HG03175 (cell line): ENCODE results near the gene SMYD3.

Experiments used
- ATAC-seq: cut with Tn5 transposase; IDR thresholded peaks from one replicate; pipeline ENCODE4 v1.9.1; 2021; ENCODE audit warnings: mild to moderate bottlenecking, moderate library complexity; ENCODE audit not compliant: unreplicated experiment

The SMYD3 gene

DNA sequence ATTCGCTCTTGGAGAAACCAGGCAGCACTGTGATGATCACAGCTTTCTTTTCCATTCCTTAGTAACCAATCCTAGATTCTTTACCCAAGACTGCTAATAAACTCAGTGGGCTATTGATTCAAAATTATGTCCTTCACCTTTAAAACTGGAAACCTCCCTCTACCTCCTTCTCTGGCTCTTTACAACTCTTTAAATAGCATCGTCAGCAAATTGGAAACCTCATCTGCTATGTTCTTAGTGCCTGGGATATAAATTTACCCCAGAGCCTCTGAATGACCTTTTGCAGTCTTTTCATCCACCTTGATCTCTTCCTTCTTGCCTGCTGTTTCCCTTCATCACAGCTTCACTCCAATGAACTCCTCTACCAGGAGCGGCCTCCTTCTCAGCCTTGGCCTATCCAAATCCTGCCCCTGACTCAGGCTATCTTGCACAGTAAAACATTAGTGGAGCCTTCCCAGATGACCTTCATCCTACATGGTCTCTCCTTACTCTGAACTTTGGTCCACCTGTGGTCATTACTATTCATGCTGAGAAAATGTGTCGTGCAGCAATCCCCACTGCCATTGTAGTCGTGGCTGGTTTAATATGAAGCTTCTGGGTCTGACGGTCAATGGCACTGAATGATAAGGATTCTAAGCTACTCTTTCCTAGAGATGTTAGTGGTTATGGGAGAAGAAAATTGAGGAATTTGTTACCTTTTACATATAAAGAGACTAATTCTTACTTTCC, 644.1 kb downstream of the SMYD3 start:
- no peak for ATAC-seq

DNA sequence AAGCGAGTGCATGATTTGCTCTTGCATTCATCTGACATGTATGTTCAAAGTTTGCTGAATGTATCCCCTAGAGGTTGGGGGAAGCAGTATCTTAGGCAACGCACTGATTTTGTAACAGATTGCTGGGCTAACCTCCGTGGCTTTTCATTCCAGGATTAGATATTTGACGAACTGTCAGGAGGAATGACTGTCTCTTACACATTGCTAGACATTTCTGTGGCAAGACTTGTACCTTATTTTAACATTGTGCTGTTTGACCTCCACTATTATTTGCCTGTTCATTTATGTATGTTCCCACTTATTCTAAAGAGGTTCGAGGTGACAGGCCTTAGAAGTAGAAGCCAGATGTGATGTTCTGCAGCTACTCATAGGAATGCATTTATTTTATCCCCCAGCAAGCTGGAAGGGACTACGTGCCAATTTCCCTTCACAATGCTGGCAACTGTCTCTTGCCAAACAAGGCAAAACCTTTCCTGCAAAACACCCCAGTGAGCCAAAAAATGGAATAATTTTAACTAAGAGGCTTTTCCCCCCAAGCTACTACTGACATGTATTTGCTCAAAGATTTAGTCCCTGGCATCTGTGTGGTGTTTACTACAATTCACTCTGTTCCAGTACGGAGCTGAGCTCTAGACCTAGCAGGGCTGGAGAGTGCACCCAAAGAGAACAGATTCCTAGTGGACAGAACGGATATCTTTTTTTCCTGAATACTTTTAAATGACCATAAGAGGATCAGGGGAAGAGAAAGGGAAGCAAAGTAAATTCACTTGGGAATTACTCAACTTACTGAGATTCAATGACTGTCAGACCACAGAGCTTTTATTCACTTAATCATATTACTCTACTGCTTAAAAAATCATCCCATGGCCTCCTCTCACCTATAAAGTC, 646.2 kb downstream of the SMYD3 start:
- ATAC-seq, result no peak

DNA sequence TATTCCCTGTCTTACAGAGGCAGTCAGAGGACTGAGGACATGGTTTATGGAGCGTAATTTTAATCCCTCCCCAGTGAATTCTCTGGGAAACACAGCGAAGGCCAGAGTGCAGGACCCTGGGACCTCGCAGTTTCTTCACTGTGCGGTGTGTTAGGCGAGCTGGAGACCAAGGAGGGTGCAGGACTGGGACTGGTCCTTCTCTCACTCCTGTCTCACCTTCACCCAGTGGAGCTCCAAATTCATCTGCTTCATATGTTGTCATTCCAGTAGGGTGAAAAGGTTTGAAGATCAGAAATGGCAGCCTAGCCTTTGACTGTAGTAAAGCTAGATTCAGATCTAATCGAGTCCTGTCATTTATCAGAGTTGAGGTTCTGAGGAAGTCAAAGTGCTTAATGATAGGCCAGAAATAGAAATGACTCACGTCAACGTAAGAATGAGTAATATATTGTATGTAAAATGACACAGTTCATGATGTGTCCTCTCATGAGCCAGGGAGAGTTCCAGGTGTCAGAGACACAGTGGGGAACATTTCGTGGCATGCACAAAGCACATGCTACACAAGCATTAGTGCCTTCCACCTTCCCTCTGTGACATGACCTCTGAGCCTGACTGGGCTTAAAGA, 647.5 kb downstream of the SMYD3 start:
- no peak for ATAC-seq

DNA sequence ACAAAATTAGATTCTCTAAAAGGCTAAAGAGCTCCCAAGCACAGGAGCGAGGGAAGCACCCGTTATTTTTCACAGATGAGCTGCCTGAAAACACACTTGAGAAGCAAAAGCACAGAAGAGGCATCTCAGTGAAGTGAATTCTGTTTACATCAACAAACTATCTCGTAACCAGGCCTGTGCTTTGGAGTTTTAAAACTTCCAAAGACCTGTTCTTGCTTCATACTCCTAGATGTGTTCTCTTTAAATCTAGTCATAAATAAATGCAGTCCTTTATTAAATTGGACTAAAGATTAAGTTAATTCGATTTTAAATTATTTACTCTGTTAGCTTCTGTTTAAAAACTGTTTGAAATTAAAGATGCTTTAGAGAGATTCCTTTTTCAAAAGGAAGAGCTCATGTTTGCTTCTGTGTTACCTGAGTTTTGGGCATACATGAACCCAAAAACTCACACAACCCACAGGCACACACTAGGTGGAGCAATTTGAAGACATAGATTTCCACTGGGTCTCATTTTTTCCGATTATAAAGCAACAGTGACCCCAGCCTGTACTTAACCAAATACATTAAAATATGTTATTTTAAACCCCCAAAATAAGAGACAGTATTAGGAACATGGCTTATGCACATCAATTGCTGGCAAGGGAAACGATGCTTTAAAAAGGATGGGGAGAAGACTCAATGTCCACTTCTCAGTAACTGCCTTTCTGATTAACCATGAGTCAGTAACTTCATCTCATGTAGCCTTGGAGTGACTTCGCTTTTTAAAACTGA, 648.2 kb downstream of the SMYD3 start:
- no peak for ATAC-seq

DNA sequence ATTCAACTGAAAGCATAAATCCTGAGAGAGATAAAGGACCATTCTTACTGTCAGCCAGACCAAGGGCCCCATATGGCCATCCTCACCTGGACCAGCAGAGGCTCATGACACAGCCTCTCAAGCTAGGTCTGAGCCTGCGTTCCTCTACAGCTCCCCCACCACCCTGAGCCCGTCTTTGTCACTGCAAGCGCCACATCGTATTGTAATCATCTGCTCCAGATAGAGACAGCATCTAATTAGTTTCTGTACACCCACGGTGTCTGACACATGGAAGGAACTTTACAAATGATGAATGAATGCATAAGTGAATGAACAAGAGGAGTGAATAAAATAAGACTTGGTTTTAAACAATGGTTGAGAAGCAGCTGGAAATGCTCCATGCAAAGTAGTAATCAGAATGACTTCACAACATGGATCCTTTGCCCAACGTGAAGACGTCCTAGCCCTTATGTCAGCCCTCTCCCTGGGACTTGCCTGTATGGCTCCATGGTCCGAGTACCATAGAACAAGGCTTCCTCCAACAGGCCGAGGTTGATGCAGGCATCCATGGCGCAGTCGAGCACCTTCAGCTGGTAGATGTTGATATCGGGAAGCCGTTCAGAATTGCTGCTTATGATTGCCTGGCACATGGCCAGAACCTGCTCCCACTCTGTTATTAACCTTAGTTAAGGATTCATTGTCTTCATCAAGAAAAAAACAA, 648.9 kb downstream of the SMYD3 start:
- ATAC-seq, result no peak

DNA sequence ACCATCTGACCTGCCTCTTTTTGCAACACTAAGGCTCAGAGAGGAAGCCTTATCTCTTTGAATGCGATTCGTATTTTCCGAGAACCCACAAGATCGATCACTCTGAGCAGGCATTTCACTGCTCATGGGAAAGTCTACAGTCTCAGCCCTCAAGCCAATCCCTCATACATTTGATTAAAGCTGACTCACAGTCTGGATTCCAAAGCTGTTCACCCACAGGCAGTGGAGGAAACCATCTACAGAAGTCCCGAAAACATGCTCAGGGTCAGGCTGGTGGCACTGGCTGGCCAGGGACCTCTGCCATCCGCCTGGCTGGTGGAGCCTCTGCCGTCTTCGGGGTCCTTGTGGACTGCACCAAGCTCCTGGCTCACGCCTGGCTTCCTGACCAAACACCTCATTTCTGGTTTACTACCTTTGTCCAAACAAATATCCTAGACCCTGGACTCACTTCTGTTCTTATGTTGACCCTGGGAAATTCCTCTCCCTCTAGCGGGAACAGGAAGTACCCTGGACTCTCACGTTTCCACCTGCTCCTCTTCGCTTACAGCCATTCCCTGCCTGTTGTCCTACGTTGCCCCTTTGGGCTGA, 650.0 kb downstream of the SMYD3 start:
- ATAC-seq, result no peak

DNA sequence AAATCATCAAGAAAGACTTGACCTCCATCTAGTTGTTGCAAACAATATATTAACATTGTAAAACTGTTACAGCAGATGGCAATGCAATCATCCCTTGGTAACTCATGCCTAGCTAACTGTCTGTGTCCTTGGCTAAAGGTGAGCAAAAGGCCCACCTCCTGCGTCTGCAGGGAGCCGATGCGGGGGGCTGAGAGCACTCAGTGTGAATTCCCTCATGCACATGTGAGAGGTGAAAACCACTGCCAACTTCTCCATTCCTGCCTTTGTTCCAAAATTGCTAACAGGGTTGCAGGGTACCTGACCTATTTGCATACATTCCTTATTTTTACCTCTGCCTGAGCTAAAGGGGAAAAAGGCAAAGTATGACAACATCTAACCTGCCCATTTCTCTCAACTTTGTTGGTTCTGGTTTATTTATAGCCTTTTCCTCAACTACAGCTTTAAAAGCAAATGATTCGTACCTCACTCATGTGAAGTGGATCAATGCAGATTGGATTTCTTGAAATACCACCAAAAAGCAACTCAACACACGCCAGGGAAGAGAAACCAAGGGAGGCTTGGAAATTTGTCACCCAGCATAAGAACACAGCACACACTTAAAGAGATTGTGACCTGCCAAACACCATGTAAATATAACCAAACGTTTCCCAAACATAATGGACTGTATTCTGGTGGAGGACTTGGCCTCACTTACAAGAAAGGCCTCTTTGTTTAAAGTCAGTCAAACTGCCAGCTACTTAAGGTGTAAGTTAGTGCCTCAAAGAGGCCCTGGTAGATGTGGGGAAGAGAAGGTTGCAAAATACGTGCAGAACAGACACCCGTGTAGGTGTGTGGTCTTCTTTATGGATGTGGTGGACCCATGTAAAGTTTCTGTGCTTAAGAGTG, 651.0 kb downstream of the SMYD3 start:
- ATAC-seq, result no peak

DNA sequence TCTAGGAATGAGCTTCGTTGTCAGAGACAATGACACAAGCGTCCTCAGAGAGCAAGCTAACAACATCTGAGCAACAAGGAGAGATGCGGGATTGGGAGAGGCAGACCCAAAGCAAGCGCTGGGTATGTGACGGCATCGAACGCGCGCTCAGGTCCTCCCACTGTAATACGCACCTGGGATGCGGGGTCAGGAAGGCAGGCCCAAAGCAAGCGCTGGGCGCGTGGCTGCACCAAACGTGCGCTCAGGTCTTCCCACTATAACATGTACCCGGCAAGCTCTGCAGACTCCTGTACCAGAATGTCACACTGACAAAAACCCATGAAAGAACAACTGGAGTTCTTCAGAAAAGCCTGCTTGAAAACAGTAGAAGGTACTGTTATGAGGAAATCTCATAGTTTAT, 653.8 kb downstream of the SMYD3 start:
- no peak for ATAC-seq

DNA sequence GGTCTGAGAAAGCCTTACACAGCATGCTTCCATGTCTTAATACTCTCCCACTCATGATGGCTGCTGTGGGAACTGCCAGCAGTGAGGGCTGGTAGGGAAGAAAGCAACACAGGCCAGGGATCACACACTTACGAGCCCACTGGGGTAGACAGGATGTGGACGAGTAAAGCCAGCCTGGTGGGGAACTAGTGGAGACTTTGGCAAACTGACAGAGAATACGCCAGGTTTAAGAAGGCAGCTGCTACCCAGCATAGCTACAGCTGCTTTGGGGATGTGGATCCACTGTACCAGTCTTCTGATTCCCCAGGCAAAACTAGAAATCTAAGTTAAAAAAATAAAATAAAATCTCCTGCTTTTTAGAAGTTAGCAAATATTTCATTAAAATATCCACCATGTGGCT, 664.0 kb downstream of the SMYD3 start:
- ATAC-seq, result no peak

DNA sequence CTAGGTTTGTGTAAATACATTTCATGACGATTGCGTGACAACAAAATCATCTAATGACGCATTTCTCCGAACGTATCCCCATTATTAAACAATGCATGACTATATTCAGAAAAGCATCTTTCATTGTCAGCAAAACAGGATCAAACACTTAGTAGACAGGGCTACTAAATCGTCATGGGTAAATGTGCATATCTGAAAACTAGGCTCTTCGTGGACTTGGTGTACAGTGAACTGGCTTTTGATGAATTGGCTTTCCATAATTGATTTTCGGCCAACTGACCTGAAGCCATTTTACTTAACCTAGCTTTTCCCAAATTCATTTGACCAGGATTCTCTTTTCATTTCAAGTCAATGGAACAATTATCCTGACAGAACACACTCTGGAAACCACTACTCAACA, 665.0 kb downstream of the SMYD3 start:
- no peak for ATAC-seq

DNA sequence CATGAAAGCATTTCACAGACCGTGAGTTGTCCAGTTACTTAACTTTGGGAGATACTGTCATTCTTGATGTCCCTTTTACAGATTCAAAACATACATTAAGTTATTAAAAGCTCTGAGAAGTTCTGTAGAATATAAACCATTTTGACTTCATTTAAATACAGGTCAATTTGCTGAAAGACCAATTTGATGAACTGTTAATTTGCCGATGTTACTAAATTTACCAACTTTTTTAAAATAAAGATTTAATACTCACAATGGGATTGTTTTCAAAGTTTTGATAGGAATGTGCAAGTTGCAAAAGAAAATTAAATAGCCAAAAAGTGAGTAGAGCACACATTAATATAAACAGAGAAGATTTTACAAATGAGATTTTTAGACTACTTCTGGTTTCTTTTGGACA, 666.1 kb downstream of the SMYD3 start:
- ATAC-seq, result no peak

DNA sequence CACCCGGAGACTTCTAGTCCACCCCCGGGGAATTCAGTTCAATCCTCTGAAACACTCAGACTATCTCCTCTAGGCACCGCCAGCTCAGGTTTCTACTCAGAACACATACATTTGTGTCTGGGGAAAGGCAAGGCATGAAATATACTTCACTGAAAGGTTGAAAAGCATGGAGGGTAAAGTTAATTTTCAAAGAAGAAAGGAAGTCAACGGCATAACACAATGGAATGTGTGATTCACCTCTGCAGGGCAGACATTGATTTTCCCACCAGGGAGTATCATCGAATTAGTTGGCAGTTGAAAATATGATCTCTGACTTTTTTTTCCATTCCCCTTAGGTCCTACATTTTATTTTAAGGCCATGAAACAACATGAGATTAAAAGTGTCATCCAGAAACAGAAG, 669.4 kb downstream of the SMYD3 start:
- ATAC-seq, result no peak

DNA sequence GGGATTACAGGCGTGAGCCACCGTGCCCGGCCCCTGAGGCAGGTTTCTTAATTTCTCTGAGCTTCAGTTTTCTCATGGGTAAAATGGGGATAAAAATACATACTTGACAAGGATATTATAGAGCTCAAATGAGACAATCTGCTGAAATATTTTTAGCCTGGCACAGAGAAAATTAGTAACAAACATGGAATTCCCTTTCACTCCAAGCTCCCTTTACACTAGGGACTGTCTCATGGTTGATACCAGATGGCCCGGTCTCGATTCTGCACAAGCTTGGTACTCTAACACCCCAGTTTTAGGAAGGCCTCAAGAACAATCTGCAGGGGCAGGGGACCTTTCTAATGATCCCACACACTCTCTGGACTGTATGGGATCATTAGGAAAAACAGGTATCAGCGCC, 671.7 kb downstream of the SMYD3 start:
- ATAC-seq, result no peak

DNA sequence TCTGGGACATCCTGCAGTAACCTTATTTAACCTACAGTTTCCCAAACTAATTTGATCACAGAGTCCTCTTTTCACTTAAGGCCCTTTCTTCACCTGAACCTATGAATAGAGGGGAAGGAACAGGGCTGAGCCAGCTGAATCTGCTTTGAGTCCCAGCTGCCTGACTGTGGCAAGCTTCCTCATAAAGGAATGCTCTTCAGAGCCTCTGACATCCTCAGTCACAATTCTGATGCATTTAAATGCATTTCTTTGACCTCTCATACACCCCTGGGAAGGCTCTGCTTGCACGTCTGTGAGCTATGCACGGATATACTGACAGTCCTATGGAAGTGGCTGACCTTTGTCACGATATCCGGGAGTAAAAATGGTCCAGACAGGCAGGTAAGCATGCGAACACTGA, 673.1 kb downstream of the SMYD3 start:
- no peak for ATAC-seq

DNA sequence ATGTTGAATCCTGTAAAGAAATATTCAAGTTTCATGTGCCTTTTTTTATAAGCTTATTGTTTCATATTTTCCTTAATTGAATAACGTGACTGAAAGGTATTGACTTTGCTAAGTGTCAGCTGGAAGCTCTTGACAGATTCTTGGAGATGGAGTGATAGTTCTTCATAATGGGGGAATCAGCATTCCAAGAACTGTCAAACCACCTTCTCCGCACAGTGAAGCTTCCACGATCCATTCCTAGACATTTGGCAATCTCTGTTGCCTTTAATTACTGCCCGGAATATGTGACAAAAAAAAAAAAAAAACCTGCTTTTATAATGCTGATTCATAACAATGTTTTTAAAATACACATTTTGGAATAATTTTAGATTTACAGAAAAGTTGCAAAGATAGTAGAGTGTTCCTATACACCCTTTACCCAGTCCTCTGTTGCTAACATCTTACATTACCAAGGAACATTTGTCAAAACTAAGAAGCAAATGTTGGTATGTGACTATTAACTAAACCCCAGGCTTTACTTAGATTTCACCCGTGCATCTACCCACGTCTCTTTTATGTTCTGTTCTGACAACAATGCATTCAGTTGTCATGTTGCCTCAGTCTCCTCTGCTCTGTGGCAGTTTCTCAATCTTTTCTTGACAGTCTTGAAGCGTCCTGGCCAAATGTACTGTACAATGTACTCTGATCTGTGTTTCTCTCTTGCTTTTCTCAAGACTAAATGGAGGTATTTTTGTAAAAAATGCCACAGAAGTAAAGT, 674.1 kb downstream of the SMYD3 start:
- no peak for ATAC-seq

DNA sequence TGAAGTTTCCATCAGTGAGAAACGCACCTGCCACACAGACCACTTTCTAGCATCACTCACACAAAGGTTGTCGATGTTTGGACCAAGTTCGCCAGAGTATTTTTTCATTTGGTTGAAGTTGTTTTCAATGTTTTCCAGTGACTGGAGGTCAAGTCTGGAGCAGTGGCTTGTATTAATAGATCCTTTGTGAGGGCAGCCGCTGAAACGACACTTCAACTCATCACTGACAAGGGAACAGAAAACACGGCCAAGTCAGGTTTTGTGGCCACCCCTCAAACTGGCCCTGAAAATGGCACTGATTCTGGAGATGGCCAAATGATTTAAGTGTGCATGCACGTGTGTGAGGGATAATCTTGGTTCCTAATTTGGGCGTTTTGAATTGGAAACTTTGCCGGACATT, 675.6 kb downstream of the SMYD3 start:
- ATAC-seq, result no peak

DNA sequence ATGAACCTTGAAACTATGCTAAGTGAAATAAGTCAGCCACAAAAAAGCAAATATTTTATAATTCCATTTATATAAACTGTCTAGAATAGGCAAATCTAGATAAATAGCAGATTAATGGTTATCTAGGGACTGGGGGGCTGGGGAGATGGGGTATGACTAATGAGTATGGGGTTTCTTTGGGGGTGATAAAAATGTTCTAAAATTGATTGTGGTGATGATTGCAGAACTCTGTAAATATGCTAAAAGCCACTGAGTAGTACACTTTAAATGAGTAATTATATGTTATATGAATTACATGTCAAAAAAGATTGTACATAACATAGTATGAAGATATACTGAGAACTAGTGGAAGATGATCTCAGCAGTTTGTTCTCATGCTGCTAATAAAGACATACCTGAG, 677.3 kb downstream of the SMYD3 start:
- no peak for ATAC-seq

DNA sequence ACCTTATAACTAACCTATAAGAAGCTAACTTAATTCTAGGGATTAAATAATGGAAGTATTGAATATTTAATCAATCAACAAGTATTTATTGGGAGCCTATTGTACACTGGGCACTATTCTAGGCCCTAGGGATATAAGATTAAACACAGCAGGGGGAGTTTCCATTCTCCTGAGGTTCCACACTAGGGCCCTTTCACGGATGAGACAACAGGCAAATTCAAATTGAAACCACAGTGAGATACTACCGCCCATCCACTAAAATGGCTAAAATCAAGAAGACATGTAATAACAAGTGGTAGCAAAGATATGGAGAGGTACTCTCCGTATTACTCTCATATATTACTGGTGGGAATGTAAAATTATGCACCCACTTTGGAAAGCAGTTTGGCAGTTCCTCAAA, 677.9 kb downstream of the SMYD3 start:
- ATAC-seq, result no peak
